Subcutaneous abdominal adipose tissue (tissue), 5 donors: ENCODE data around the gene ABCC1.

Experiments
- H3K27ac ChIP-seq: one replicate; pipeline ENCODE4 v1.7.0; 2013; ENCODE audit warnings: low read depth, mild to moderate bottlenecking, inconsistent platforms, low read length, moderate library complexity
- H3K27me3 ChIP-seq, 5 donors: one replicate each; pipeline ENCODE4 v1.7.0; 2013; ENCODE audit warnings: low read length in 5 of 5, inconsistent platforms in 1 of 5; ENCODE audit not compliant: control insufficient read depth in 5 of 5, insufficient read depth in 4 of 5
- H3K36me3 ChIP-seq, 5 donors: one replicate each; pipeline ENCODE4 v1.7.0; 2013; ENCODE audit warnings: low read length in 5 of 5; ENCODE audit not compliant: control insufficient read depth in 5 of 5, insufficient read depth in 5 of 5
- H3K4me1 ChIP-seq, 5 donors: one replicate each; pipeline ENCODE4 v1.7.0; 2013; ENCODE audit warnings: low read length in 5 of 5, mild to moderate bottlenecking in 3 of 5, moderate library complexity in 1 of 5; ENCODE audit not compliant: control insufficient read depth in 5 of 5, insufficient read depth in 5 of 5
- H3K4me3 ChIP-seq, 5 donors: one replicate each; pipeline ENCODE4 v1.7.0; 2013; ENCODE audit warnings: low read length in 5 of 5, low read depth in 1 of 5
- H3K9ac ChIP-seq, 5 donors: one replicate each; pipeline ENCODE4 v1.7.0; 2013; ENCODE audit warnings: low read length in 5 of 5, mild to moderate bottlenecking in 4 of 5, moderate library complexity in 3 of 5
- H3K9me3 ChIP-seq, 5 donors: one replicate each; pipeline ENCODE4 v1.7.0; 2013; ENCODE audit warnings: low read length in 5 of 5; ENCODE audit not compliant: control insufficient read depth in 5 of 5
- donor health status: healthy.
- donor health status: healthy.
- donor health status: healthy.
- donor health status: healthy.
- donor health status: healthy.

The ABCC1 gene

DNA sequence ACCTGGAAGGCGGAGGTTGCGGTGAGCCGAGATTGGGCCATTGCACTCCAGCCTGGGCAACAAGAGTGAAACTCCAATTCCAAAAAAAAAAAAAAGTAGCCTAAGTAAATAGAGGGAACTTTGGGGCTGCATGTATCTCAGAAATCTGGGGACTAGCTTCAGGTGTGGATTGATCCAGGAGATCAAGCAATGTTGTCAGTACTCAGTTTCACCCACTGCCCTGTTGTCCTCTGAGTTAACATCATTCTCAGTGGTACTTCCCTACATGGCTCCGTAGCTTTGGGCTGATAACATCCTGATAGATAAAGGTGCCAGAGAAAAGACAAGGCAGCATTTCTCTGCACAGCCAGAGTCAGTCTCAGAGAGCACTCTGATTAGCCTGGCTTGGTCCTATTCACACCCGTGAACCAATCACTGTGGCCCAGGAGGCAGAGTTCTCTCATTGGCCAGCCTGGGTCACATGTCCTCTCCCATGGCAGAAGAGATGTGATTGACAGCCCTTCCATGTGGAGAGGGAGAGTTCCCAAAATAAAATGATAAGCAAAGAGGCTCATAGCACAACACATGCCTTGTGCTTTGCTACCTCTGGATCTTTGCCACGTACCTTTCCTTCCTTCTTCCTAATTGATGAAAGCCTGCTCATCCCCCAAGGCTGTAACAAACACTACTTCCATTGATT is 99.6 kb downstream of the ABCC1 start:
- Histone ChIP-seq H3K27ac (no peak overlapping the region), H3K4me3 (no peak overlapping the region), H3K9me3 (no peaks in the 10 kb centered on the region), H3K4me1 (peaks cover 2 to 16% (median 9%) of the 10 kb centered on the region in 5 donors), H3K36me3 (peaks cover 2 to 86% (median 68%) of the 10 kb centered on the region in 5 donors), H3K9ac (no peak overlapping the region), H3K27me3 (no peaks in the 10 kb centered on the region)

DNA sequence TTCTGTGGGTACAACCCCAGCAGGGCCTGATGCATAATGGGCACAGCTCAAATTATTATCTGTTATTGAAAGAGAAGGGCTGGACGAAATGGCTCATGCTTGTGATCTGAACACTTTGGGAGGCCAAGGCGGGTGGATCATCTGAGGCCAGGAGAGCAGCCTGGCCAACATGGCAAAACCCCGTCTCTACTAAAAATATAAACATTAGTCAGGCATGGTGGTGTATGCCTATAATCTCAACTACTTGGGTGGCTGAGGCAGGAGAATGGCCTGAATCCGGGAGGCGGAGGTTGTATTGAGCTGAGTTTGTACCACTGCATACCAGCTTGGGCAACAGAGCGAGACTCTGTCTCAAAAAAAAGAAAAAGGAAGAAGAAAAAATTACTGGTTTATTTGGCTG is 100.7 kb downstream of the ABCC1 start:
- Histone ChIP-seq H3K27me3 (no peaks in the 10 kb centered on the region), H3K36me3 (peaks cover 2 to 85% (median 62%) of the 10 kb centered on the region in 5 donors), H3K27ac (no peak overlapping the region), H3K4me1 (peaks cover 2 to 10% (median 9%) of the 10 kb centered on the region in 5 donors), H3K9me3 (no peaks in the 10 kb centered on the region), H3K4me3 (no peak overlapping the region), H3K9ac (no peak overlapping the region)

DNA sequence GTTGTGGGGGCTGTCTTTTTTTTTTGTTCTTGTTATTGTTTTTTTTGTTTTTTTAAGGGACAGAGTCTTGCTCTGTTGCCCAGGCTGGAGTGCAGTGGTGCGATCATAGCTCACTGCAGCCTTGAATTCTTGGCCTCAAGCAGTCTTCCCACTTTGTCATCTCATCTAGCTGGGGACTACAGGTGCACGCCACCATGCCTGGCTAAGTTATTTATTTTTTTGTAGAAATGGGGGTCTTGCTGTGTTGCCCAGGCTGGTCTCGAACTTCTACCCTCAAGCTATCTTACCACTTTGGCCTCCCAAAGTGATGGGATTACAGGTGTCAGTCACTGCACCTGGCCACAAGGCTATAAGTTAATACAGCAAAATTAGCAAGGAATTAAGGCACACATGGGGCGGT is 101.7 kb downstream of the ABCC1 start:
- Histone ChIP-seq H3K36me3 (peaks cover 2 to 83% (median 56%) of the 10 kb centered on the region in 5 donors), H3K4me3 (no peak overlapping the region), H3K27ac (no peak overlapping the region), H3K27me3 (no peaks in the 10 kb centered on the region), H3K4me1 (peaks cover 0 to 2% (median 0%) of the 10 kb centered on the region in 5 donors), H3K9me3 (no peaks in the 10 kb centered on the region), H3K9ac (no peak overlapping the region)

DNA sequence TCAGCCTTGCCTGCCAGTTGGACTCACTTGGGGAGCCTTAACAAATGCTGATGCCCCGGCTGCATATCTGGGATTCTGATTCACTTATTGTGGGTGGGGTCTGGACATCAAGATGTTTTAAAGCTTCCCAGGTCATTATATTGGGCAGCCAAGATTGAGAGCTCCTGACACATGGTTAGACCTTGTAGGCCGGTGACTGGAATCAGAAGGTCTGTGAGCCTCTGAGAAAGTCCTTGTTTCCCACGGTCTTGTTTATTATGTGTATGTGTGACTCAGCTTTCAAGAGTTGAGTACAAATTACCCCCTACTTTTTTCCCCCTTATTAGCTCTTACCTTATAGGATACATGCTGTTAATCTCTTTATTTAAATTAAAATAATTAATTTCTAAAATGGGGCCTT is 103.5 kb downstream of the ABCC1 start:
- Histone ChIP-seq H3K4me3 (no peak overlapping the region), H3K27ac (no peak overlapping the region), H3K4me1 (peaks cover 0 to 2% (median 0%) of the 10 kb centered on the region in 5 donors), H3K9ac (no peak overlapping the region), H3K36me3 (peaks cover 3 to 79% (median 55%) of the 10 kb centered on the region in 5 donors), H3K27me3 (no peaks in the 10 kb centered on the region), H3K9me3 (no peaks in the 10 kb centered on the region)

DNA sequence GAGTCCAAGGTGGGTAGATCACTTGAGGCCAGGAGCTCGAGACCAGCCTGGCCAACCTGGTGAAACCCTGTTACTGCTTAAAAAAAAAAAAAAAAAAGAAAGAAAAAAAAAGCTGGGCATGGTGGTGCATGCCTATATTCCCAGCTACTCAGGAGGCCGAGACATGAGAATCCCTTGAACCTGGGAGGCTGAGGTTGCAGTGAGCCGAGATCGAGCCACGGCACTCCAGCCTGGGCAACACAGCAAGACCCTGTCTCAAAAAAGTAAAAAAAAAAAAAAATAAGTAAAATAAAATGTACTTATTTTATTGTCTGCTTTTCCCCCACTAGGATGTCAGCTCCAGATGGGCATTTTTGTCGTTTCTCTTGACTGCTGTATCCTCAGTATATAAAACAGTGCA is 107.7 kb downstream of the ABCC1 start:
- Histone ChIP-seq H3K9ac (no peak overlapping the region), H3K4me1 (no peaks in the 10 kb centered on the region), H3K27me3 (no peaks in the 10 kb centered on the region), H3K4me3 (no peak overlapping the region), H3K27ac (no peak overlapping the region), H3K36me3 (peaks cover 6 to 80% (median 50%) of the 10 kb centered on the region in 5 donors), H3K9me3 (no peaks in the 10 kb centered on the region)

GRCh38 chr16:16059160-16059559 is 109.7 kb downstream of the ABCC1 start:
- Histone ChIP-seq H3K27ac (no peak overlapping the region), H3K9me3 (no peaks in the 10 kb centered on the region), H3K9ac (no peak overlapping the region), H3K4me3 (no peak overlapping the region), H3K36me3 (peaks cover 4 to 82% (median 45%) of the 10 kb centered on the region in 5 donors), H3K4me1 (no peaks in the 10 kb centered on the region), H3K27me3 (no peaks in the 10 kb centered on the region)

DNA sequence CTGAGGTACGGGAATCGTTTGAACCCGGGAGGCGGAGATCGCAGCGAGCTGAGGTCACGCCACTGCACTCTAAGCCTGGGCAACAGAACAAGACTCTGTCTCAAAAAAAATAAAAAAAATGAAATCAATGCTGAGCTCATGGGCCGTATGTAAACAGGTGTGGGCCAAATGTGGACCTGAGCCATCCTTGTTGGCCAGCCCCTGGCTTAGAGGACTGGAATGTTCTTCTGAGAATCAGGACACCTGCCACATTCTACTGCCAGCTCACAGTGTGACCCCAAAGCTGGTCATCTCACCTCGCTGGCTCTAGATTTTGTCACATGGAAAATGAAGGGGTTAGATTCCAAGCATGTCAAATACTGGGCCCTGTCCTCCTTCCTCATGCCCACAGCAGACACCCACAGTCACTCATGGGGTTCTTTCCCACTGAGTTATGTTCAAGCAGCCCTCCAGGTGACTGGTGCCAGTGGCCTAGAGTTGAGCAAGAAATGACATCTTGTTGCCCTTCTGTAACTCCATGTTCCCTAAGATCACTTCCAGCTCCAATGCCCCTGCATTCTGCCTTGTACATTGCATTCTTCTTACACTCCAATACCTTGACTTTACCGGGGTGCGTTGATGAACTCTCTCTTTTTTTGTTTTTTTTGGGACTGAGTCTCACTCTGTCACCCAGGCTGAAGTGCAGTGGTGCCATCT is 110.6 kb downstream of the ABCC1 start:
- Histone ChIP-seq H3K9ac (no peak overlapping the region), H3K4me1 (no peaks in the 10 kb centered on the region), H3K27me3 (no peaks in the 10 kb centered on the region), H3K9me3 (no peaks in the 10 kb centered on the region), H3K4me3 (no peak overlapping the region), H3K27ac (no peak overlapping the region), H3K36me3 (peaks cover 4 to 82% (median 43%) of the 10 kb centered on the region in 5 donors)

GRCh38 chr16:16062023-16062937 is 112.9 kb downstream of the ABCC1 start:
- Histone ChIP-seq H3K27ac (no peak overlapping the region), H3K9ac (no peak overlapping the region), H3K36me3 (peaks cover 4 to 75% (median 29%) of the 10 kb centered on the region in 5 donors), H3K4me3 (no peak overlapping the region), H3K9me3 (no peaks in the 10 kb centered on the region), H3K4me1 (peaks cover 0 to 4% (median 0%) of the 10 kb centered on the region in 5 donors), H3K27me3 (no peaks in the 10 kb centered on the region)

GRCh38 chr16:16063683-16064082 is 114.3 kb downstream of the ABCC1 start:
- H3K36me3 ChIP-seq: peaks cover 0 to 74% (median 30%) of the 10 kb centered on the region in 5 donors
- H3K9me3 ChIP-seq: no peaks in the 10 kb centered on the region
- H3K9ac ChIP-seq: no peak overlapping the region
- no peak overlapping the region for H3K27ac ChIP-seq
- peaks cover 0 to 6% (median 0%) of the 10 kb centered on the region in 5 donors for H3K4me1 ChIP-seq
- H3K27me3 ChIP-seq: no peaks in the 10 kb centered on the region
- no peak overlapping the region for H3K4me3 ChIP-seq
